ENCODE results near the gene MCM10.
"Not testable (repeated sequence)": the region's sequence is repeated elsewhere in the genome, so short reads cannot be mapped to it uniquely, and the experiment has no call there.

GRCh38 chr10:13155860-13156259 lies 5.5 kb upstream of the MCM10 start:
- TF ChIP-seq TCF7 (IDR thresholded peaks at IDR 0.05; ENCODE audit: borderline replicate concordance); FOXM1 (IDR thresholded peaks at IDR 0.05; ENCODE audit: low read depth, low read length); CTCF (IDR thresholded peaks at IDR 0.05 in 2 of 3, conservative IDR thresholded peaks at IDR 0.05 in 1 of 3; ENCODE audit: control insufficient read depth in 2 of 3, extremely low read depth in 1 of 3, insufficient read depth in 1 of 3, low read depth in 3 of 3, low read length in 3 of 3); ASH2L (IDR thresholded peaks at IDR 0.05; ENCODE audit: borderline replicate concordance, low read depth); RFX5 (IDR thresholded peaks at IDR 0.05; ENCODE audit: low read depth, low read length); RCOR1 (conservative IDR thresholded peaks at IDR 0.05; ENCODE audit: low read depth, low read length); MAX (IDR thresholded peaks at IDR 0.05; ENCODE audit: low read depth, low read length); PML (IDR thresholded peaks at IDR 0.05; ENCODE audit: low read length); GATAD2B (conservative IDR thresholded peaks at IDR 0.05; ENCODE audit: low read depth); REST (IDR thresholded peaks at IDR 0.05; ENCODE audit: low read depth, low read length); RAD21 (IDR thresholded peaks at IDR 0.05; ENCODE audit: insufficient read depth, low read depth, low read length): not testable (repeated sequence)

All from GM12878 (cell line).